Upper lobe of left lung (tissue), 4 donors: ENCODE data around the gene ORM2.

ENCODE experiments used
- CTCF ChIP-seq, 6 experiments: fragments of 450-650 bp in 4 of 6; fragments of 200-600 bp in 2 of 6; sonication (generic) in 2 of 6; IDR thresholded peaks; one replicate each; pipeline ENCODE4 v1.5.1; 2016 to 2019; ENCODE audit warnings: antibody characterized with exemption in 6 of 6
- POLR2A ChIP-seq, 4 donors: fragments of 450-650 bp; IDR thresholded peaks; one replicate each; pipeline ENCODE4 v1.5.1; 2016 to 2017; ENCODE audit warnings: antibody characterized with exemption in 4 of 4, mild to moderate bottlenecking in 2 of 4
- POLR2AphosphoS5 ChIP-seq, 2 donors: sonication (generic); formaldehyde crosslinking; IDR thresholded peaks; one replicate each; pipeline ENCODE4 v1.5.1; 2017; ENCODE audit warnings: antibody characterized with exemption in 2 of 2

GRCh38 chr9:114291064-114291474 is 38.6 kb upstream of the ORM2 start:
- peak; percentile 76 to 94 (median 91) for TF ChIP-seq CTCF (IDR thresholded peaks at IDR 0.05)
- TF ChIP-seq POLR2A (IDR thresholded peaks at IDR 0.05) = no peak
- TF ChIP-seq POLR2AphosphoS5 (IDR thresholded peaks at IDR 0.05) = no peak
